NB4 (cell line): ENCODE measurements around the gene NR4A2.

ENCODE experiments used
- DNase-seq: peaks from one replicate; pipeline ENCODE4 v3.0.0; 2010; ENCODE audit warnings: low read depth
- H3K4me3 ChIP-seq: one replicate; pipeline ENCODE4 v1.5.1; 2011; ENCODE audit warnings: mild to moderate bottlenecking, low read depth, low read length, moderate library complexity
- CTCF ChIP-seq: IDR thresholded peaks from one replicate; pipeline ENCODE4 v1.5.1; 2012; ENCODE audit warnings: low read depth, low read length
- MYC ChIP-seq: IDR thresholded peaks from 2 replicates; pipeline ENCODE4 v1.6.1; 2011; ENCODE audit warnings: low read depth, low read length
- POLR2A ChIP-seq: IDR thresholded peaks from 2 replicates; pipeline ENCODE4 v1.6.1; 2011; ENCODE audit warnings: mild to moderate bottlenecking; ENCODE audit not compliant: insufficient read length; ENCODE audit errors: extremely low read depth
- TF ChIP-seq, protein P1 (sequence below): IDR thresholded peaks from 2 replicates; pipeline ENCODE4 v1.6.1; 2011; ENCODE audit warnings: low read depth, low read length

Gene NR4A2

DNA sequence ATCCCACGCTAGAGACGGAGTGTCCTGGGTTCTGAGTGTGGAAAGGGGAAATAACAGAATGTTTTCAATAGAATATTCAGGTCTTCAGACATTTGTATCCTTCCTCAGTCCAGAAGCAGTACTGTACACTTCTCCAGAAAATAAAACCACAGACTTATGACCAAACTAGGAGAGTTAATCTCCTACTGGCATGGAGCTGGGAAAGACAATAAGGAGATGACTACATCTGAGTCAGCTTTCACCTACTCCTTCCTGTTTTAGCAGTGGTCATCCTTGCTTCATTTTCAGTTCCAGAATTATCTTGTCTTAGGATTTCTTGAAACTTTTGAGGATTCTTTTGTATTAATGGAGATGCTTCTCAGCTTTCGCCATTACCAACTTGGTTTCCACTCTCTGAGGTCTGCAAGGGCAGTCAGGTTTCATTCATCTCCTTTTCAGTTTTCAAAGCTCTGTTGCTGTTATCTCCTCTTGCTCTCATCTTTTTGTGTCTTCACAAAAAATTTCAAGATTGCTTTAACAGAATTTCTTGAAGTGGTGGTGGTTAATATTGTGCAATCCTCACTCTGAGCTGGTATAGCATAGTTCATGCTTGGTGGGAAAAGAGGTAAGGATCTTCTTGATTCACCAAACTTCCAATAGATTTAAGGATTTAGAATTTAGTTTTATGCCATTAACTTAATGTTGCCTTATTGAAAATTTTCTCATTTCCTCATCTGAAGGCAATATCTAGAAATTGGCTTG, 23.7 kb upstream of the NR4A2 start:
- no peak for TF ChIP-seq CTCF
- TF ChIP-seq MYC: no peak
- TF ChIP-seq POLR2A: no peak
- TF ChIP-seq, protein P1, sequence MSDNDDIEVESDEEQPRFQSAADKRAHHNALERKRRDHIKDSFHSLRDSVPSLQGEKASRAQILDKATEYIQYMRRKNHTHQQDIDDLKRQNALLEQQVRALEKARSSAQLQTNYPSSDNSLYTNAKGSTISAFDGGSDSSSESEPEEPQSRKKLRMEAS: no peak
- peak; percentile 47 for DNase-seq
- no peak overlapping the region for H3K4me3 ChIP-seq

DNA sequence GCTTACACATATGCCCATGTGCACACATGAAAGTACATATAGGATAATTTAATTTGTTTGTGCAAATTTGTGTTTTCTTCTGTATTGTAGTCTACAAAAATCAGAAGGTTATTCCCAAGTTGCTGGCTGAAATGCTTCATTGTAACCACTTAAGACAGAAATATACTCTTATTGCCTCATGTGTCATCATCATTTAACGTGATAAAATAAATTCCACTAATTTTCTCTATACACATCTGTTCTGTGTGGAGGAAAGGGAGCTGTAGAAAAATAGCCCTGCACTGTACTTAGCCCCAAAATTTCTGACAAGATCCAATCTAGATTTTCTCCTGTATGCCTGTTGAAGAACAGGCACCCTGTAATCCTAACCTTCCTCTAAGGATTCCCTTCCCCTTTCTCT, 20.4 kb upstream of the NR4A2 start:
- DNase-seq: no peak
- no peak for TF ChIP-seq CTCF
- no peak for TF ChIP-seq MYC
- TF ChIP-seq POLR2A: no peak
- no peak overlapping the region for H3K4me3 ChIP-seq

- H3K4me3 ChIP-seq: no peak overlapping the region
- TF ChIP-seq MYC: no peak
- no peak for TF ChIP-seq POLR2A
- TF ChIP-seq, protein P1: no peak
- no peak for TF ChIP-seq CTCF
- DNase-seq: no peak
Measured at GRCh38 chr2:156350374-156351142, 18.0 kb upstream of the NR4A2 start.

- DNase-seq: no peak
- TF ChIP-seq POLR2A: no peak
- TF ChIP-seq CTCF: no peak
- no peak for TF ChIP-seq MYC
- TF ChIP-seq, protein P1: no peak
- H3K4me3 ChIP-seq: no peak overlapping the region
Measured at GRCh38 chr2:156349605-156350004, 17.1 kb upstream of the NR4A2 start.

- TF ChIP-seq CTCF: no peak
- TF ChIP-seq MYC: no peak
- TF ChIP-seq, protein P1: no peak
- TF ChIP-seq POLR2A: no peak
- no peak overlapping the region for H3K4me3 ChIP-seq
- no peak for DNase-seq
Measured at GRCh38 chr2:156349161-156349560, 16.6 kb upstream of the NR4A2 start.
